GM23338 (cell line): Measurements from ENCODE around the gene NSD1. TPM values are rescaled to one million over a fixed set of nuclear protein-coding genes. Genes with fewer than 3 reads are reported as not detected.

Experiments
- ATAC-seq: fragments of 200-7000 bp; cut with Tn5 transposase; 3 replicates; pipeline ENCODE4 v1.9.1; 2020
- DNase-seq: peaks from one replicate; pipeline ENCODE4 v3.0.0-alpha.2; 2015; ENCODE audit warnings: low spot score
- H2AFZ ChIP-seq: fragments of 200-600 bp; sonication (generic); 2 replicates; pipeline ENCODE4 v1.8.0; 2016; ENCODE audit warnings: antibody characterized with exemption, mild to moderate bottlenecking, moderate library complexity
- H3F3A ChIP-seq: fragments of 200-600 bp; sonication (generic); replicated peaks from 2 replicates; pipeline ENCODE4 v1.8.0; 2017; ENCODE audit warnings: antibody characterized with exemption, mixed run types, low read depth
- H3K27ac ChIP-seq: fragments of 200-600 bp; sonication (generic); 2 replicates; pipeline ENCODE4 v1.6.1; 2016; ENCODE audit warnings: low read depth
- H3K27me3 ChIP-seq: fragments of 200-600 bp; sonication (generic); 2 replicates; pipeline ENCODE4 v1.8.0; 2016; ENCODE audit warnings: mild to moderate bottlenecking, mixed run types, moderate library complexity; ENCODE audit not compliant: insufficient read depth
- H3K36me3 ChIP-seq: fragments of 200-600 bp; sonication (generic); 2 replicates; pipeline ENCODE4 v1.8.0; 2016; ENCODE audit warnings: mild to moderate bottlenecking; ENCODE audit not compliant: insufficient read depth
- H3K4me1 ChIP-seq: fragments of 200-600 bp; sonication (generic); 2 replicates; pipeline ENCODE4 v1.8.0; 2016; ENCODE audit warnings: mild to moderate bottlenecking, moderate library complexity; ENCODE audit not compliant: insufficient read depth
- H3K4me2 ChIP-seq: fragments of 200-600 bp; sonication (generic); 2 replicates; pipeline ENCODE4 v1.7.1; 2017; ENCODE audit warnings: mixed run types
- H3K4me3 ChIP-seq: fragments of 200-600 bp; sonication (generic); 2 replicates; pipeline ENCODE4 v1.6.1; 2016; ENCODE audit warnings: mixed run types
- H3K79me2 ChIP-seq: fragments of 200-600 bp; sonication (generic); replicated peaks from 2 replicates; pipeline ENCODE4 v1.8.0; 2017; ENCODE audit warnings: mild to moderate bottlenecking; ENCODE audit not compliant: insufficient read depth
- H3K9me2 ChIP-seq: fragments of 200-600 bp; sonication (generic); 2 replicates; pipeline ENCODE4 v1.8.0; 2017; ENCODE audit not compliant: insufficient read depth
- H4K20me1 ChIP-seq: fragments of 200-600 bp; sonication (generic); replicated peaks from 2 replicates; pipeline ENCODE4 v1.8.0; 2017; ENCODE audit warnings: mild to moderate bottlenecking; ENCODE audit not compliant: insufficient read depth
- H3K27ac Mint-ChIP-seq: 2 replicates; pipeline ENCODE4 v1.8.0; 2020; ENCODE audit warnings: inconsistent platforms, mild to moderate bottlenecking, moderate library complexity, mixed read lengths
- H3K27me3 Mint-ChIP-seq: 3 replicates; pipeline ENCODE4 v1.8.0; 2022; ENCODE audit warnings: low read depth, mild to moderate bottlenecking, moderate library complexity, mixed read lengths, inconsistent platforms; ENCODE audit not compliant: insufficient read depth, poor library complexity
- H3K36me3 Mint-ChIP-seq: 3 replicates; pipeline ENCODE4 v1.8.0; 2021; ENCODE audit warnings: low read depth, mild to moderate bottlenecking, inconsistent platforms, moderate library complexity, mixed read lengths
- H3K4me1 Mint-ChIP-seq: 3 replicates; pipeline ENCODE4 v1.8.0; 2020; ENCODE audit warnings: mild to moderate bottlenecking, inconsistent platforms, mixed read lengths
- H3K4me3 Mint-ChIP-seq: 3 replicates; pipeline ENCODE4 v1.8.0; 2021; ENCODE audit warnings: moderate library complexity, mild to moderate bottlenecking, inconsistent platforms, mixed read lengths
- H3K9me3 Mint-ChIP-seq: 3 replicates; pipeline ENCODE4 v1.8.0; 2020; ENCODE audit warnings: moderate library complexity, mild to moderate bottlenecking, inconsistent platforms, mixed read lengths
- CREB1 ChIP-seq: fragments of 250-450 bp; sonication (Bioruptor Pico); IDR thresholded peaks from 2 replicates; pipeline ENCODE4 v1.5.0; 2020; ENCODE audit warnings: low read depth, mild to moderate bottlenecking, moderate library complexity
- CTCF ChIP-seq, 2 experiments: fragments of 200-600 bp in 1 of 2; sonication (generic) in 1 of 2; conservative IDR thresholded peaks; 2 replicates each; pipeline versions ENCODE4 v1.5.1 to v1.6.1; 2016 to 2017; ENCODE audit warnings: antibody characterized with exemption in 2 of 2, low read depth in 2 of 2, mild to moderate bottlenecking in 2 of 2, moderate library complexity in 1 of 2
- ETS1 ChIP-seq: IDR thresholded peaks from 2 replicates; pipeline ENCODE4 v1.6.1; 2016; ENCODE audit warnings: antibody characterized with exemption
- EZH2 ChIP-seq: fragments of 200-600 bp; sonication (generic); IDR thresholded peaks from one replicate; pipeline ENCODE4 v1.8.0; 2017; ENCODE audit warnings: antibody characterized with exemption, mild to moderate bottlenecking, low read depth; ENCODE audit not compliant: unreplicated experiment
- EZH2phosphoT487 ChIP-seq: fragments of 200-600 bp; sonication (generic); IDR thresholded peaks from one replicate; pipeline ENCODE4 v1.8.1; 2018; ENCODE audit warnings: antibody characterized with exemption; ENCODE audit not compliant: unreplicated experiment
- JUNB ChIP-seq: IDR thresholded peaks from one replicate; pipeline ENCODE4 v1.6.1; 2016; ENCODE audit warnings: antibody characterized with exemption; ENCODE audit not compliant: unreplicated experiment
- NANOG ChIP-seq: IDR thresholded peaks from 2 replicates; pipeline ENCODE4 v1.6.1; 2016; ENCODE audit warnings: antibody characterized with exemption, borderline replicate concordance
- POLR2AphosphoS5 ChIP-seq: IDR thresholded peaks from 2 replicates; pipeline ENCODE4 v1.6.1; 2016; ENCODE audit warnings: antibody characterized with exemption, low read depth
- REST ChIP-seq: IDR thresholded peaks from one replicate; pipeline ENCODE4 v1.6.1; 2018; ENCODE audit warnings: antibody characterized with exemption; ENCODE audit not compliant: unreplicated experiment
- STAT1 ChIP-seq: IDR thresholded peaks from one replicate; pipeline ENCODE4 v1.6.1; 2016; ENCODE audit warnings: antibody characterized with exemption; ENCODE audit not compliant: unreplicated experiment
- ZNF114 ChIP-seq: fragments of 250-450 bp; sonication (Bioruptor Pico); IDR thresholded peaks from 2 replicates; pipeline ENCODE4 v1.5.0; 2020; ENCODE audit warnings: mild to moderate bottlenecking, moderate library complexity
- ZNF331 ChIP-seq: fragments of 250-450 bp; sonication (Bioruptor Pico); IDR thresholded peaks from 2 replicates; pipeline ENCODE4 v1.5.0; 2020; ENCODE audit warnings: low read depth, mild to moderate bottlenecking, moderate library complexity
- ZNF462 ChIP-seq: fragments of 250-450 bp; sonication (Bioruptor Pico); IDR thresholded peaks from 2 replicates; pipeline ENCODE4 v1.5.0; 2020; ENCODE audit warnings: mild to moderate bottlenecking, moderate library complexity
- polyA plus RNA-seq: library from polyadenylated mRNA; unstranded; fragments of >200 nt; fragmentation: Nextera tagmentation; extraction: Ambion mirVana; gene quantifications from 2 replicates; pipeline ENCODE4 v1.2.1, GENCODE V29; 2016
- total RNA-seq: library from RNA; depleted of rRNA; stranded (reverse); fragments of >200 nt; shearing (Covaris generic); gene quantifications from 2 replicates; pipeline ENCODE4 v1.2.3, GENCODE V29; 2014

NSD1 gene
- total and polyA plus RNA-seq, 2 experiments from 2014 or later, result 96.4 to 106 TPM

GRCh38 chr5:177332031-177332895, 198.7 kb downstream of the NSD1 start:
- peaks cover 12% of the 10 kb centered on the region for H3K4me1 Mint-ChIP-seq
- H3K9me3 Mint-ChIP-seq, result no peaks in the 10 kb centered on the region
- H3K4me3 Mint-ChIP-seq, result no peak overlapping the region

More at GRCh38 chr5:177332031-177332895, 198.7 kb downstream of the NSD1 start:
- H3K27me3 ChIP-seq, result no peaks in the 10 kb centered on the region
- no peak overlapping the region for H3K27ac ChIP-seq
- peaks cover 5% of the 10 kb centered on the region; the same call in 1 of the 2 replicates for H3K36me3 ChIP-seq
- no peak overlapping the region for H2AFZ ChIP-seq
- no peaks in the 10 kb centered on the region for H3K9me2 ChIP-seq
- no peak for DNase-seq
- H4K20me1 ChIP-seq, result peaks cover 3% of the 10 kb centered on the region; the same call in 1 of the 2 replicates
- peaks cover 51% of the 10 kb centered on the region for H3K36me3 Mint-ChIP-seq
- no peak overlapping the region for H3K4me3 ChIP-seq
- H3K27me3 Mint-ChIP-seq, result peaks cover 10% of the 10 kb centered on the region
- TF ChIP-seq ZNF462 (CRISPR knock-in tag), result no peak
- TF ChIP-seq CREB1 (CRISPR knock-in tag), result no peak
- TF ChIP-seq ZNF331 (CRISPR knock-in tag), result no peak
- TF ChIP-seq ZNF114 (CRISPR knock-in tag), result no peak
- TF ChIP-seq ETS1, result no peak
- no peak for TF ChIP-seq REST
- TF ChIP-seq JUNB, result no peak
- TF ChIP-seq NANOG, result no peak
- no peak for TF ChIP-seq EZH2phosphoT487
- no peak for TF ChIP-seq STAT1
- no peak for TF ChIP-seq POLR2AphosphoS5
- TF ChIP-seq EZH2, result no peak
- TF ChIP-seq CTCF (conservative IDR thresholded peaks at IDR 0.05; ENCODE audit: low read depth in 2 of 2), result no peak
- no peaks in the 10 kb centered on the region for H3F3A ChIP-seq
- no peak for ATAC-seq
- H3K79me2 ChIP-seq, result 0 out of 2 replicates have a peak, but pooled peaks cover 2% of the 10 kb centered on the region
- no peaks in the 10 kb centered on the region; the same call in 1 of the 2 replicates for H3K4me1 ChIP-seq
- no peak overlapping the region for H3K27ac Mint-ChIP-seq
- no peak overlapping the region for H3K4me2 ChIP-seq
